ENCODE data around the gene OR2M5.

- no peak for TF ChIP-seq POLR2A (IDR thresholded peaks at IDR 0.05; ENCODE audit: low read length)
- TF ChIP-seq GATA1 (IDR thresholded peaks at IDR 0.05; ENCODE audit: low read depth, low read length), result no peak
Measured at GRCh38 chr1:248114890-248115289, 30.1 kb upstream of the OR2M5 start.

Data from erythroblast (primary cell).